Measurements from ENCODE around the gene CPSF7. TPM values are rescaled to one million over a fixed set of nuclear protein-coding genes. Genes with fewer than 3 reads are reported as not detected.

Gene CPSF7
- total RNA-seq, 1 experiment from 2014 or later = 145 TPM

DNA sequence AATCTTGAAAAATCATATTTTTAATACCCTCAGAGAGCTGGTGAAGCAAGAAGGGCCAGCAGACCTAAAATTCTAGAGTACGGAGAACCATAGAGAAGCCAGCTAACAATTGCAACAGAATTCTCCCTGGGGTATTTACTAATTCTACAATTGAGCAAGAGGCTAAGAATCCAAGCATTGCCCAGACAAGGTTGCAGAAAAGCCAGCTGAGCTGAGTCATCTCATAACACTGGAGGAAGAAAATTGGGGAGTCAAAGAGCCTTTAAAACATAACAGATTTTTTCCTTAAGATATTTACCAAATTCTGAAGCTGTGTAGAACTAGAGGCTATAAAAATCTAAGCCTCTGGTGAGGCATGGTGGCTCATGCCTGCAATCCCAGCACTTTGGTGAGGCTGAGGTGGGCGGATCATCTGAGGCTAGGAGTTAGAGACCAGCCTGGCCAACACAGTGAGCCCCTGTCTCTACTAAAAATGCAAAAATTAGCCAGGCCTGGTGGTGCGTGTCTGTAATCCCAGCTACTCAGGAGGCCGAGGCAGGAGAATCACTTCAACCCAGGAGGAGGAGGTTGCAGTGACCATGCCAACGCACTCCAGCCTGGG is 51.0 kb downstream of the CPSF7 start:
- Histone ChIP-seq H2AK5ac (ENCODE audit: insufficient read length, low read length) (no peak overlapping the region), H3K4me1 (ENCODE audit: insufficient read depth, low read length) (no peaks in the 10 kb centered on the region), H3T11ph (ENCODE audit: low read length) (no peak overlapping the region), H3K23me2 (ENCODE audit: insufficient read length, low read depth, low read length, poor library complexity, severe bottlenecking) (no peaks in the 10 kb centered on the region), H3K4me2 (ENCODE audit: insufficient read depth, insufficient read length, low read length) (no peak overlapping the region), H4K8ac (replicated peaks; ENCODE audit: insufficient read length, low read depth, low read length) (no peak overlapping the region), H2BK20ac (ENCODE audit: low read depth, low read length, poor library complexity, severe bottlenecking) (no peak overlapping the region), H3K79me1 (ENCODE audit: insufficient read depth, low read depth, low read length, poor library complexity, severe bottlenecking) (no peaks in the 10 kb centered on the region), H3K14ac (ENCODE audit: insufficient read depth, low read length) (no peak overlapping the region), H3K79me2 (ENCODE audit: insufficient read depth, low read length) (no peaks in the 10 kb centered on the region), H2AFZ (ENCODE audit: low read length) (no peak overlapping the region), H2BK12ac (ENCODE audit: insufficient read length, low read depth, low read length) (no peak overlapping the region), H3K9ac (ENCODE audit: extremely low read depth, insufficient read length, low read length) (no peak overlapping the region), H3K23ac (ENCODE audit: insufficient read length, low read depth, low read length) (no peak overlapping the region), H4K20me1 (ENCODE audit: control insufficient read depth, insufficient read depth, insufficient read length) (no peaks in the 10 kb centered on the region), H4K5ac (ENCODE audit: insufficient read length, low read depth, low read length) (no peak overlapping the region), H3K4ac (ENCODE audit: low read depth, low read length) (no peak overlapping the region), H3K27me3 (ENCODE audit: insufficient read depth, low read length) (no peaks in the 10 kb centered on the region), H3K56ac (ENCODE audit: insufficient read length, low read depth, low read length) (no peak overlapping the region), H2BK120ac (ENCODE audit: low read depth, low read length, poor library complexity, severe bottlenecking) (no peak overlapping the region), H3K9me3 (ENCODE audit: control insufficient read depth, low read depth, low read length) (peaks cover 10% of the 10 kb centered on the region), H2BK15ac (ENCODE audit: low read depth, low read length) (no peak overlapping the region), H4K91ac (ENCODE audit: insufficient read length, low read depth, low read length) (no peak overlapping the region), H2BK5ac (ENCODE audit: insufficient read length, low read length) (no peak overlapping the region), H3K27ac (ENCODE audit: insufficient read length, low read depth, low read length) (no peak overlapping the region), H3K18ac (ENCODE audit: insufficient read length, low read depth, low read length) (no peak overlapping the region)
- Mint-ChIP-seq H3K27me3 (ENCODE audit: low read depth) (no peaks in the 10 kb centered on the region), H3K36me3 (ENCODE audit: insufficient read depth in 1 of 3, low read depth in 3 of 3) (peaks cover 28 to 35% (median 35%) of the 10 kb centered on the region in 3 experiments), H3K4me3 (no peak overlapping the region), H3K9me3 (peaks cover 12 to 16% of the 10 kb centered on the region in 2 experiments), H3K4me1 (peaks cover 2 to 12% of the 10 kb centered on the region in 2 experiments; a peak in 3 of 4 replicates), H3K27ac (no peak overlapping the region)
- TF ChIP-seq, protein P1, sequence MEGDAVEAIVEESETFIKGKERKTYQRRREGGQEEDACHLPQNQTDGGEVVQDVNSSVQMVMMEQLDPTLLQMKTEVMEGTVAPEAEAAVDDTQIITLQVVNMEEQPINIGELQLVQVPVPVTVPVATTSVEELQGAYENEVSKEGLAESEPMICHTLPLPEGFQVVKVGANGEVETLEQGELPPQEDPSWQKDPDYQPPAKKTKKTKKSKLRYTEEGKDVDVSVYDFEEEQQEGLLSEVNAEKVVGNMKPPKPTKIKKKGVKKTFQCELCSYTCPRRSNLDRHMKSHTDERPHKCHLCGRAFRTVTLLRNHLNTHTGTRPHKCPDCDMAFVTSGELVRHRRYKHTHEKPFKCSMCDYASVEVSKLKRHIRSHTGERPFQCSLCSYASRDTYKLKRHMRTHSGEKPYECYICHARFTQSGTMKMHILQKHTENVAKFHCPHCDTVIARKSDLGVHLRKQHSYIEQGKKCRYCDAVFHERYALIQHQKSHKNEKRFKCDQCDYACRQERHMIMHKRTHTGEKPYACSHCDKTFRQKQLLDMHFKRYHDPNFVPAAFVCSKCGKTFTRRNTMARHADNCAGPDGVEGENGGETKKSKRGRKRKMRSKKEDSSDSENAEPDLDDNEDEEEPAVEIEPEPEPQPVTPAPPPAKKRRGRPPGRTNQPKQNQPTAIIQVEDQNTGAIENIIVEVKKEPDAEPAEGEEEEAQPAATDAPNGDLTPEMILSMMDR (conservative IDR thresholded peaks at IDR 0.05) = no peak
- no CpG with 5 or more reads among the region's 5 CpGs for WGBS (ENCODE audit: extremely low coverage, insufficient read length, low lambda C conversion rate)
- no peak for DNase-seq
